A673 (cell line): ENCODE measurements around the gene OR10X1.

Experiments
- EZH2 ChIP-seq: fragments of 200-600 bp; sonication (generic); IDR thresholded peaks from 2 replicates; pipeline ENCODE4 v1.6.1; 2017; ENCODE audit warnings: borderline replicate concordance, low read depth, mild to moderate bottlenecking, mixed read lengths, antibody characterized with exemption, low read length; ENCODE audit not compliant: poor library complexity, severe bottlenecking
- TF ChIP-seq, protein P1 (sequence below): fragments of 300-800, 200-600 bp; sonication (generic); conservative IDR thresholded peaks from 2 replicates; pipeline ENCODE4 v1.5.1; 2017; ENCODE audit warnings: low read depth, mild to moderate bottlenecking, antibody characterized with exemption, low read length, moderate library complexity, mixed read lengths

GRCh38 chr1:158537609-158538008 is 42.1 kb downstream of the OR10X1 start:
- TF ChIP-seq, protein P1, sequence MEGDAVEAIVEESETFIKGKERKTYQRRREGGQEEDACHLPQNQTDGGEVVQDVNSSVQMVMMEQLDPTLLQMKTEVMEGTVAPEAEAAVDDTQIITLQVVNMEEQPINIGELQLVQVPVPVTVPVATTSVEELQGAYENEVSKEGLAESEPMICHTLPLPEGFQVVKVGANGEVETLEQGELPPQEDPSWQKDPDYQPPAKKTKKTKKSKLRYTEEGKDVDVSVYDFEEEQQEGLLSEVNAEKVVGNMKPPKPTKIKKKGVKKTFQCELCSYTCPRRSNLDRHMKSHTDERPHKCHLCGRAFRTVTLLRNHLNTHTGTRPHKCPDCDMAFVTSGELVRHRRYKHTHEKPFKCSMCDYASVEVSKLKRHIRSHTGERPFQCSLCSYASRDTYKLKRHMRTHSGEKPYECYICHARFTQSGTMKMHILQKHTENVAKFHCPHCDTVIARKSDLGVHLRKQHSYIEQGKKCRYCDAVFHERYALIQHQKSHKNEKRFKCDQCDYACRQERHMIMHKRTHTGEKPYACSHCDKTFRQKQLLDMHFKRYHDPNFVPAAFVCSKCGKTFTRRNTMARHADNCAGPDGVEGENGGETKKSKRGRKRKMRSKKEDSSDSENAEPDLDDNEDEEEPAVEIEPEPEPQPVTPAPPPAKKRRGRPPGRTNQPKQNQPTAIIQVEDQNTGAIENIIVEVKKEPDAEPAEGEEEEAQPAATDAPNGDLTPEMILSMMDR: no peak
- TF ChIP-seq EZH2: no peak
